ENCODE results near the gene KCNQ1OT1. TPM values are rescaled to one million over a fixed set of nuclear protein-coding genes. Genes with fewer than 3 reads are reported as not detected.

The KCNQ1OT1 gene
- total and polyA plus RNA-seq, 9 of the 15 experiments (the other 6 are each of a cell fraction or from before 2014, with no cell fraction given) = 0.04 to 2.3 (median 0.74) TPM

DNA sequence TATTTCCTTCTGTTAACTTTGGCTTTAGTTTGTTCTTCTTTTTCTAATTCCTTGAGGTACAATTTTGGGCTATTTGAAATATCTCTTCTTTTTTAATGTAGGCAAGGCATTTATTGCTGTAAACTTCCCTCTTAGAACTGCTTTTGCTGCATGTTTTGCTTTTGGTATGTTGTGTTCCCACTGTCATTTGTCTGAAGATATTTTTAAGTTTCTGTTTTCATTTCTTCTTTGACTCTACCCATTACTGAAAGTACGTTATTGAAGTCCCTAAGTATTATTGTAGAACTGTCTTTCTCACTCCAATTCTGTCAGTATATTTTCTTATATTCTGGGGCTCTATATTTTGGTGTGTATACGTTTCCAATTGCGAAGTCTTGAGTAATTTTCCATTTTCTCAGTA is 77.9 kb downstream of the KCNQ1OT1 start:
- Histone ChIP-seq H2AFZ (ENCODE audit: low read depth, low read length) (no peak overlapping the region), H3K4me2 (ENCODE audit: insufficient read depth, low read length) (no peak overlapping the region), H3K9me1 (ENCODE audit: control insufficient read depth, insufficient read depth, low read length) (no peaks in the 10 kb centered on the region), H3K4me3 (no peak overlapping the region), H3K79me2 (ENCODE audit: control insufficient read depth, insufficient read depth, low read length) (no peaks in the 10 kb centered on the region), H3K9me3 (replicated peaks; ENCODE audit: control insufficient read depth, insufficient read depth, low read depth, low read length) (0 out of 2 replicates have a peak, but pooled peaks cover 1% of the 10 kb centered on the region), H3K4me1 (replicated peaks in 1 of 2; ENCODE audit: control insufficient read depth in 2 of 2, insufficient read depth in 2 of 2, low read length in 2 of 2) (no peaks in the 10 kb centered on the region), H3K9ac (ENCODE audit: insufficient read depth in 1 of 2, low read depth in 2 of 2, low read length in 2 of 2) (no peak overlapping the region), H3K36me3 (ENCODE audit: control insufficient read depth, insufficient read depth, low read length) (no peaks in the 10 kb centered on the region), H3K27ac (ENCODE audit: extremely low read depth, low read depth, low read length) (no peak overlapping the region), H3K27me3 (ENCODE audit: control insufficient read depth in 2 of 2, insufficient read depth in 2 of 2, low read length in 2 of 2) (no peaks in the 10 kb centered on the region; a peak in 1 of 5 replicates), H4K20me1 (replicated peaks; ENCODE audit: control insufficient read depth, insufficient read depth, low read length) (no peaks in the 10 kb centered on the region)
- POLR2A ChIA-PET = no interaction called here
- no peak for DNase-seq (ENCODE audit: extremely low read depth in 1 of 4, low spot score in 3 of 4)
- TF ChIP-seq NUFIP1 (IDR thresholded peaks at IDR 0.05; ENCODE audit: partially characterized antibody) (no peak), COPS2 (conservative IDR thresholded peaks at IDR 0.05) (no peak), ZNF75A (CRISPR knock-in tag; IDR thresholded peaks at IDR 0.05) (no peak), CBX5 (IDR thresholded peaks at IDR 0.05; ENCODE audit: borderline replicate concordance, low read depth) (no peak), TEAD2 (tag; IDR thresholded peaks at IDR 0.05) (no peak), CHD7 (IDR thresholded peaks at IDR 0.05; ENCODE audit: low read depth, low read length) (no peak), HNRNPUL1 (IDR thresholded peaks at IDR 0.05; ENCODE audit: low read length) (no peak), NCOA1 (IDR thresholded peaks at IDR 0.05; ENCODE audit: low read depth) (no peak)
- TF ChIP-seq, protein P1, sequence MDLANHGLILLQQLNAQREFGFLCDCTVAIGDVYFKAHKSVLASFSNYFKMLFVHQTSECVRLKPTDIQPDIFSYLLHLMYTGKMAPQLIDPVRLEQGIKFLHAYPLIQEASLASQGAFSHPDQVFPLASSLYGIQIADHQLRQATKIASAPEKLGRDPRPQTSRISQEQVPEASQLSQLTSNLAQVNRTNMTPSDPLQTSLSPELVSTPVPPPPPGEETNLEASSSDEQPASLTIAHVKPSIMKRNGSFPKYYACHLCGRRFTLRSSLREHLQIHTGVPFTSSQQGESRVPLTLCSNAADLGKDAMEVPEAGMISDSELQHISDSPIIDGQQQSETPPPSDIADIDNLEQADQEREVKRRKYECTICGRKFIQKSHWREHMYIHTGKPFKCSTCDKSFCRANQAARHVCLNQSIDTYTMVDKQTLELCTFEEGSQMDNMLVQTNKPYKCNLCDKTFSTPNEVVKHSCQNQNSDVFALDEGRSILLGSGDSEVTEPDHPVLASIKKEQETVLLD (IDR thresholded peaks at IDR 0.05) = no peak
- in situ Hi-C loops (cut with MboI) = no loop called here
- ATAC-seq = no peak
- no TSS peak for BruUV-seq (replicated peaks)
- intact Hi-C loops (cut with micrococcal nuclease) = no loop called here
- 0% methylated on average over 3 of the region's 3 CpGs for WGBS (ENCODE audit: insufficient coverage, low coverage, missing lambda C conversion rate)
- no peak for FAIRE-seq
- CTCF ChIA-PET (ENCODE audit: low intra/inter-chr PET ratio) = no interaction called here
